ENCODE data around the gene CBFA2T2. TPM values are rescaled to one million over a fixed set of nuclear protein-coding genes. Genes with fewer than 3 reads are reported as not detected.
"Not testable (repeated sequence)": the region's sequence is repeated elsewhere in the genome, so short reads cannot be mapped to it uniquely, and the experiment has no call there.

The CBFA2T2 gene
- total and polyA plus RNA-seq, 2 donors (not counting 3 experiments of a cell fraction or from before 2014, with no cell fraction given) = 10.7 to 12.1 TPM

- Histone ChIP-seq H3K36me3 (ENCODE audit: control insufficient read depth in 2 of 2, extremely low read depth in 1 of 2, insufficient read depth in 2 of 2, low read length in 2 of 2) (peaks cover 0 to 6% of the 10 kb centered on the region in 2 experiments), H3K4me2 (ENCODE audit: insufficient read depth, low read length) (no peak overlapping the region), H3K4me3 (replicated peaks in 1 of 3; ENCODE audit: insufficient read depth in 1 of 3, low read depth in 1 of 3, low read length in 3 of 3) (no peak overlapping the region), H3K27me3 (ENCODE audit: control insufficient read depth in 2 of 2, insufficient read depth in 2 of 2, low read length in 2 of 2) (no peaks in the 10 kb centered on the region), H3K9me3 (replicated peaks; ENCODE audit: control insufficient read depth, insufficient read depth, low read length) (no peaks in the 10 kb centered on the region), H2AFZ (ENCODE audit: low read depth, low read length) (no peak overlapping the region), H3K79me2 (ENCODE audit: control insufficient read depth, insufficient read depth, low read length) (no peaks in the 10 kb centered on the region), H3K4me1 (ENCODE audit: control insufficient read depth, extremely low read depth, insufficient read depth, low read length) (no peaks in the 10 kb centered on the region), H3K27ac (ENCODE audit: insufficient read depth, low read depth, low read length) (no peak overlapping the region), H3K9ac (replicated peaks; ENCODE audit: extremely low read depth, insufficient read depth, low read length) (no peak overlapping the region), H4K20me1 (replicated peaks; ENCODE audit: control insufficient read depth, extremely low read depth, insufficient read depth, low read length) (no peaks in the 10 kb centered on the region), H3K9me1 (replicated peaks; ENCODE audit: control insufficient read depth, extremely low read depth, insufficient read depth, low read length) (no peaks in the 10 kb centered on the region)
- no peak for TF ChIP-seq FOS (IDR thresholded peaks at IDR 0.05; ENCODE audit: borderline replicate concordance, insufficient read depth, low read length)
- TF ChIP-seq EZH2 (IDR thresholded peaks at IDR 0.05; ENCODE audit: borderline replicate concordance, low read depth, low read length, severe bottlenecking) = no peak
- TF ChIP-seq CTCF (IDR thresholded peaks at IDR 0.05; ENCODE audit: extremely low read depth in 1 of 2, insufficient read depth in 1 of 2, low read depth in 1 of 2, low read length in 2 of 2) = no peak
- no peak for TF ChIP-seq MYC (IDR thresholded peaks at IDR 0.05; ENCODE audit: low read depth, low read length)
- no peak for TF ChIP-seq MAX (IDR thresholded peaks at IDR 0.05; ENCODE audit: insufficient read depth, insufficient read length)
- TF ChIP-seq POLR2AphosphoS5 (IDR thresholded peaks at IDR 0.05; ENCODE audit: insufficient read depth, low read depth, low read length) = no peak
- no peak for TF ChIP-seq GATA2 (IDR thresholded peaks at IDR 0.05; ENCODE audit: insufficient read depth, insufficient read length, low read depth, low read length)
- no peak for TF ChIP-seq POLR2A (IDR thresholded peaks at IDR 0.05; ENCODE audit: low read depth, low read length)
- TF ChIP-seq JUN (IDR thresholded peaks at IDR 0.05; ENCODE audit: borderline replicate concordance, insufficient read depth, insufficient read length, low read depth) = no peak
- CTCF ChIA-PET = no interaction called here
- dilution Hi-C loops (cut with MboI; ENCODE audit: extremely low pct_ligation_motif_present, low sequenced_read_pairs) (no loop called here), intact Hi-C loops (cut with micrococcal nuclease) (no loop called here)
- POLR2A ChIA-PET = no interaction called here
- DNase-seq (ENCODE audit: low read depth, low spot score) = no peak
- BruUV-seq (replicated peaks) = no TSS peak
- no peak for FAIRE-seq
These were observed 140.6 kb downstream of the CBFA2T2 start for GRCh38 chr20:33630507-33630906.

- H3K9ac ChIP-seq (replicated peaks; ENCODE audit: extremely low read depth, insufficient read depth, low read length); dilution Hi-C loops (cut with MboI; ENCODE audit: extremely low pct_ligation_motif_present, low sequenced_read_pairs); H3K36me3 ChIP-seq (ENCODE audit: control insufficient read depth in 2 of 2, extremely low read depth in 1 of 2, insufficient read depth in 2 of 2, low read length in 2 of 2); H3K79me2 ChIP-seq (ENCODE audit: control insufficient read depth, insufficient read depth, low read length); H3K4me1 ChIP-seq (ENCODE audit: control insufficient read depth, extremely low read depth, insufficient read depth, low read length); H3K9me3 ChIP-seq (replicated peaks; ENCODE audit: control insufficient read depth, insufficient read depth, low read length); H3K4me3 ChIP-seq (replicated peaks in 1 of 3; ENCODE audit: insufficient read depth in 1 of 3, low read depth in 1 of 3, low read length in 3 of 3); H4K20me1 ChIP-seq (replicated peaks; ENCODE audit: control insufficient read depth, extremely low read depth, insufficient read depth, low read length); H3K27me3 ChIP-seq (ENCODE audit: control insufficient read depth in 2 of 2, insufficient read depth in 2 of 2, low read length in 2 of 2); intact Hi-C loops (cut with micrococcal nuclease); H3K4me2 ChIP-seq (ENCODE audit: insufficient read depth, low read length); FAIRE-seq; BruUV-seq (replicated peaks); H3K9me1 ChIP-seq (replicated peaks; ENCODE audit: control insufficient read depth, extremely low read depth, insufficient read depth, low read length); DNase-seq (ENCODE audit: low read depth, low spot score); H2AFZ ChIP-seq (ENCODE audit: low read depth, low read length); H3K27ac ChIP-seq (ENCODE audit: insufficient read depth, low read depth, low read length): not testable (repeated sequence)
- CTCF ChIA-PET = interaction anchor here (0.7 kb wide), 1 partner anchor 131 kb away, joined by 4 read pairs; no protein-coding TSS in a partner anchor
- POLR2A ChIA-PET = interaction anchor here (0.5 kb wide), 1 partner anchor 763 kb away, joined by 9 read pairs; no protein-coding TSS in a partner anchor
These were observed 142.0 kb downstream of the CBFA2T2 start for GRCh38 chr20:33631910-33632309.
